Measurements from ENCODE around the gene C22orf39.

The C22orf39 gene

DNA sequence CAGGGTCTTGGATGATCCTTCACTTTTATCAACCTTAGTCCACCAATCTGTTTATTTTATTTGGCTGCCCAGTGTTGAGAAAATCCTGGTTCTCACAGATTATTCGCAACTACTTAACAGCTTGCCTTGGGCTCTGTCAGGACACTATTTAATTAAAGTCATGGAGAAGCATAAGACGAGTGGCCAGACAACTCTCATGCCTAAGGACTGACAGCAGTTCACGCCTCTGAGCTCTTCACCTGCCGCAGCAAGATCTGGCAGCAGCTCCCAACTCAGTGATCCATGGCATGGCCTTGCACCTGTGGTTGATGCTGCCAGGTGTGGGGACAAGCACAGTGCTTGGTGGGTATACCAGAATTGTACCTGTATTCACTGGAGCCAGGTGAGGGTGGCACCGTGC, 53.8 kb downstream of the C22orf39 start:
- H3K9me3 ChIP-seq (ENCODE audit: severe bottlenecking): no peaks in the 10 kb centered on the region
- H3K4me3 ChIP-seq (ENCODE audit: low read depth, low read length): no peak overlapping the region
- no peak overlapping the region for H3K27ac ChIP-seq
- TF ChIP-seq, protein P1, sequence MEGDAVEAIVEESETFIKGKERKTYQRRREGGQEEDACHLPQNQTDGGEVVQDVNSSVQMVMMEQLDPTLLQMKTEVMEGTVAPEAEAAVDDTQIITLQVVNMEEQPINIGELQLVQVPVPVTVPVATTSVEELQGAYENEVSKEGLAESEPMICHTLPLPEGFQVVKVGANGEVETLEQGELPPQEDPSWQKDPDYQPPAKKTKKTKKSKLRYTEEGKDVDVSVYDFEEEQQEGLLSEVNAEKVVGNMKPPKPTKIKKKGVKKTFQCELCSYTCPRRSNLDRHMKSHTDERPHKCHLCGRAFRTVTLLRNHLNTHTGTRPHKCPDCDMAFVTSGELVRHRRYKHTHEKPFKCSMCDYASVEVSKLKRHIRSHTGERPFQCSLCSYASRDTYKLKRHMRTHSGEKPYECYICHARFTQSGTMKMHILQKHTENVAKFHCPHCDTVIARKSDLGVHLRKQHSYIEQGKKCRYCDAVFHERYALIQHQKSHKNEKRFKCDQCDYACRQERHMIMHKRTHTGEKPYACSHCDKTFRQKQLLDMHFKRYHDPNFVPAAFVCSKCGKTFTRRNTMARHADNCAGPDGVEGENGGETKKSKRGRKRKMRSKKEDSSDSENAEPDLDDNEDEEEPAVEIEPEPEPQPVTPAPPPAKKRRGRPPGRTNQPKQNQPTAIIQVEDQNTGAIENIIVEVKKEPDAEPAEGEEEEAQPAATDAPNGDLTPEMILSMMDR (IDR thresholded peaks at IDR 0.05; ENCODE audit: low read depth, low read length): no peak
- no peak for DNase-seq
- H3K36me3 ChIP-seq: peaks cover 66% of the 10 kb centered on the region
- H3K27me3 ChIP-seq (ENCODE audit: insufficient read depth, low read depth, severe bottlenecking): no peaks in the 10 kb centered on the region
